Activated T-cell treated with anti-CD3 and anti-CD28 coated beads for 4 hours (primary cell): ENCODE results near the gene ARRB1.
"Not testable (repeated sequence)": the region's sequence is repeated elsewhere in the genome, so short reads cannot be mapped to it uniquely, and the experiment has no call there.

Source experiments
- DNase-seq: peaks from one replicate; pipeline ENCODE4 v3.0.0-alpha.2; 2020

The ARRB1 gene

DNA sequence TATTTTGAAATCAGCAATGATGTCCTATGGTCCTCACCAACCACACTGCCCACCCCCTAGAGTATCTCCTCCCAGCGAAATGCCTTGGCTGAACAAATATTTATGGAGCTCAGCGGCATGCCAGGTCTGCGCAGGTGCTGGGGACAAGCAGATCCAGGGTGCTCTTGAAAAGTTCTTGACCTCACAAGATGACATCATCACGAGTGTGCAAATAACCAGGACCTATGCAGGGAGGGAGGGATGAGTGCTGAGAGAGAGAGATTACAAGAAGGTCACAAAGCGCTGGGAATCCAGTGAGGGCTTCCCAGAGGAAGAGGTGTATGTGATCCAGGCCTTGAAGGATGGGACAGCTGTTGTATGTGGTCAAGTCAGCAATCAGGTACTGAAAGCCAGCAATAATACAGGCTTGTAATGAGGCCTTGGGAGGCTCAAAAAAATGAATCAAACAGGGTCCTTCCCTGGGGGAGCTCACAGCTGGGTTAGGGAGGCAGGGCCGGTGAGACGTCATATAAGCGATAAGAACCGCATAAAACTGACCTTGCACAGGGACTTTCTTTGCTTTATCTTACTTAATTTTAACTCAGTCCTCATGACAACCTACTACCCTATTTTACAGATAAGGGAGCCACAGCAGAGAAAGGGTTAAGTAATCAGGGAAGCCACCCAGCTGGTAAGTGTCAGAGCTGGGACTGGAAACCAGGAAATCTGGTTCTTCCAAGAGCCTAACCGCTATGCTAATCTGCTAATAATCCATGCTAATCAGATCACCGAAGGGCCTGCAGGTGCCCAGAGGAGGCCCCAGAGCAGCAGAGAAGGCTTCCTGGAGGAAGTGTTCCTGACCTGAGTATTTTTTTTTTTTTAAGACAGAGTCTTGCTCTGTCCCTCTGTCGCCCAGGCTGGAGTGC lies 8.2 kb downstream of the ARRB1 start:
- DNase-seq: no peak

DNA sequence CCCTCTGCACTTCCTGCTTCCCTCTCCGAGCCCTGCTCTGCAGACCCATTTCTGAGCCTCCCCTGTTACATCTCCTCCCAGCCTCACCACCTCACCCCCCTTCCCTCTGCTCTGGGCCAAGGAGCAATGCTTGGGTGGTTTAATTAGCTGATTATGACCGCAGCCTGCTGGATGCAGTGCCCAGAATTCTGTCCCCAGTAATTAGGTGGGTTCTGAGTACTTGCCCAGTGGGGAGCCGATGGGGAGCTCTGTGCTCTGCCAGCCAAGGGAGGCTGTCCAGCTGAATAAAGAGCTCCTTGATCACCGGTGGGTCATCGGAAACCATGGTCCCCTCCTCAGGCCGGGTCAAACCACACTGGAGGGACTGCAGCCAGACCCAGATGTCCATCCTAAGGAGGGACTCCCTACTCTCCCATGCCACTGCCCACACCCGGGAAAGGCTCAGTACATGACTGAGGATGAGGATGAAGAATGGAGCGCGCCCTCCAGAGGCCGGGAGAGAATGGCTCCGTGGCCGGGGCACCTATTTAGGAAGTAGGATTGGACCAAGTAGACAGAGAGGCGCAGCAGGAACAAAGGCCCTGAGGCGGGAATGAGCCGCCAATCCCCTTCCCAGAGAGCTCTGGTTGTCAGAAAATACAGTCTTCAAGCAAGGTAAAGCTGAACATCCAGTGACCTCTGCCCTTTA lies 9.1 kb downstream of the ARRB1 start:
- DNase-seq: no peak

DNA sequence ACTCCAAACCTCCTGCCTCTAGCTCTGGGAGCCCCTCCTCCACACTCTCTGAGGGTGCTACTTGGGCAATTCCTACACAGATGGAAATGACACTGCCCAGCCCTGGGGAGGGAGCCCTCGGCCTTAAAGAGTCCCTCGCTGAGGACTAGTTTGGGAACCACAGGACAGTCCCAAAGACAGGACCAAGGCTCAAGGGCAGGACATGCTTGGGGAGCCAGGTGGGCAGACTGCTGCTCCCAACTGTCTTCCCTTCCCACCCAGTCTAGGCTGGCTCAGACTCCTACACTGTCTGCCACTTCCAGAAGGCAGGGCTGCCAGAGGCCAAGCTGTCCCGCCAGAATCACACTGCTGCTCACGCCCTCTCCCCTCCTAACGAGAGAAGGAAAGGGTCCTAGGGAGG lies 9.8 kb downstream of the ARRB1 start:
- no peak for DNase-seq

DNA sequence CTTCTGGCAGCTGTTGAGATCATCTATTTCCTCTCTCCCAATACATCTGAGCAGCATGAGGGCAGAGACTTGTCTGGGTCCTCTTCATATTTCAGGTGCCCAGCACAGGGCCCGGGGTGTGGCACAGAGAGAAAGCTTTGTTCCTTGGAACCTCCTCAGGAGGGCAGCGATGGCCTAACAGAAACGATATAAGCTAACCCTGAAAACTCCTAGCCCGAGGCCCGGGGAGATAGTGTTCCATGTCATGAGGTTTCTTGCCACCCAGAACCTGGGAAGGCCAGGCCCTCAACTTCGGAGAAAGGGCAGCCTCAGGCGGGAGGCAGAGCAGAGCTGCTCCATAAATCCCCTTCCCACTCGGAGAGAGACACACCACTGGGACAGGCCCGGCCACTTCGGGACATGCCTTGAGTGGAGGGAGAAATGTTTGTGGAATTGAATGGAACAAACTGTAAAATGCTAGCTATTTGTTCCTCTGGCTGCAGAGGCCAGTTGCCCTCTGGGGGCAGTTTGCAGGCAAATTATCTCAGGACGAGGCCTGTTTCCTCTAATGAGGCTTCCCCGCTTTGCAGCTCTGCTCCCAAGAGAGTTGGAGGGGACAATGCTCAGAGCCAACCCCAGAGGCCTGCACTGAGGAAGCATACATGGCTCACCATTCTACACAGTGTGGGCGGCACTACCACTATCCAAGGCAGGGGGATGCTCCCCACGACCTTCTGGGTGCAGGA lies 11.6 kb downstream of the ARRB1 start:
- no peak for DNase-seq

DNA sequence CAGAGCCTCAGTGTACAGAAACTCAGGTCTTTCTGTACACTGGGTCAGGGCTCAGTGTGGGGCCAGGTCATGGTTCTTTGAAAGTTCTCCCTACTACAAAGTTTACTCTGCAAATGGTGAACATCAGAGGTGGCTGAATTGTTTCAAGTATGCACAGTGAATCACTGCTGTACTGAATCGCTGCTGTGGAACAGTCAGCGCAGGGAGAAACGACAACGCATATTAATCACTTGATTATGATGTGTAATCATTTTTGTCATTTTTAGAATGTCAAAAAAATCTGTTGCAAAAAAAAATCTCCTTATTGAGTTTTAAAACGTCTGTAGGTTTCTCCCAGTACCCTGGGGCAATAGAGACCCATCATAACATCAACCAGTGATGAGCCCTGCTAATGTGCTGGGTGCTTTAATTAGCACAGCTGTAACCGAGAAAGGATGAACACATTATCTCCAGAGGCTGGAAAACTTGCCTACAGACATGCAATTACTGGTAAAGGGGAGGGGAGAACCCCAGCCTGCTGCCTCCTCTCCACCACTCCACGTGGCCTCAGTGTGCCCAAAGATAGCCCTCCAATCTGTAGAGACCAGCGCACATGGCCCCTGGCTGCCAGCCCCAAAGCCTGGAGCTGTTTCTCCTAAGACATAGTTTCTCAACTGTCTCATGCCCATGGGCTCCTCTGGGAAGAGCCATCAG lies 12.8 kb downstream of the ARRB1 start:
- DNase-seq: no peak

DNA sequence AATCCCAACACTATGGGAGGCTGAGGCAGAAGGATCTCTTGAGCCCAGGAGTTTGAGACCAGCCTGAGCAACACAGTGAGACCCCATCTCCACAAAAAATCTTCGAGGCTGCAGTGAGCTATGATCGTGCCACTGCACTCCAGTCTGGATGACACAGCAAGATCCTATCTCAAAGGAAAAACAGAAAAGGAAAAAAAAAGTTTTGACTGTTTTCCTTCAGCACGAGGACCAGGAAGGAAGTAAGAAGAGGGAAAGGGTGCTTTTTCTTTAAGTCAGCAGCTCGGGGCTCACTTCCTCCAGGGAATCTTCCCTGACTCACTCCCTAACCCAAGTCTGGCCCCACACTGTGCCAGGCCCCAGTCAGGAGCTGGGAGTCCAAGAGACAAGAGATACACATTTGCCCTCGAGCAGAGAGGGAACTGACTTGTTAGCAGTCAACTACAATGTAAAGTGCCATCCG lies 14.2 kb downstream of the ARRB1 start:
- DNase-seq: no peak

DNA sequence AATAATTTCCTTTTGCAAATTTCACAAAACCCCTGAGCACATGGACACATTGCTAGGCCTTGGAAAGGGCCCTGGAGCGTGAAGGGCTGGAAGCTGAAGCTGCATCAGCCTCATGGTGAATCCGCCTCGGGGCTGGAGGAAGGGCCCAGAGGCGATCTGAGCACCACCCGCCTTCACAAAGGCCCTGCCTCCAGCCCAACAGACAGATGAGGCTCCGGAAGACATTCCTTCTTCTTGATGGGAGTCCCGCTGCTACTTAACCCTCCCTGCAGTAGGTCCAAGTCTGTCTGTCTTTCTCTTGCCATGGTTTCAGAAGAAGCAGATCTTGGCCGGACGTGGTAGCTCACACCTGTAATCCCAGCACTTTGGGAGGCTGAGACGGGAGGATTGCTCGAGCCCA lies 16.5 kb downstream of the ARRB1 start:
- no peak for DNase-seq

DNA sequence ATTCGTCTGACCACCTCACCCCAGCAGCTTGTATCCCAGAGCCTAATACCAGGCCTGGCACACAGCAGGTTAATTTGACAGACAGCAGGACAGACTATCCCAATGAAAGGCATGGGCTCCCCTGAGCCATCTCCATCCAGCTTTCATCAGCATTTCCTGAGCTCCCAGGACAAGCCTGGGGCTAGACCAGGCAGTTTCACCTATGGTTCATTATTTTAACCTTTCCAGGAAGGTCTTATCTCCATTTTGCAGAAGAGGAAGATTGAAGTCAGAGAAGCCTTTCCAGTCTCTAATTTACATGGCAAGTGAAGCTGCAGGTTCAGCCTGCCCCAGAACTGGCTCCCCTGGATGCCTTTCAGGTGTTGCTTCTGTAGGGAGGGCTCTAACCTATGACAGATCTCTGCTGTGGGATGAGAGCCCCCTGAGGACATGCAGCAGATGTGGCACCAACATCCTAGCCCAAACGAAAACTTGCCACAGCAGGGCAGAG lies 17.0 kb downstream of the ARRB1 start:
- no peak for DNase-seq

DNA sequence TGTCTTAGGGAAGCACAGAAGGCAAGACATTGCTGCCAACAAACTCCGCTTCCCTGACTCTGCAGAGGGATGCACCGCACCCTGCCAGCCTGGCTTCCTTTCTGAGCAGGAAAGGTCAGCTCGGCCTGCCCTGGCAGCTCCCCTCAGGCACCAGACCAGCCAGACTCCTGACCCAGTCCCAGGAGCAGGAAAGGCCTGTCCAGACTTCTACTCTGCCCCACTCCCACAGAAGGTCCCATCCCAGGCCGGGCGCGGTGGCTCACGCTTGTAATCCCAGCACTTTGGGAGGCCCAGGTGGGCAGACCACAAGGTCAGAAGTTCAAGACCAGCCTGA lies 17.7 kb downstream of the ARRB1 start:
- no peak for DNase-seq

DNA sequence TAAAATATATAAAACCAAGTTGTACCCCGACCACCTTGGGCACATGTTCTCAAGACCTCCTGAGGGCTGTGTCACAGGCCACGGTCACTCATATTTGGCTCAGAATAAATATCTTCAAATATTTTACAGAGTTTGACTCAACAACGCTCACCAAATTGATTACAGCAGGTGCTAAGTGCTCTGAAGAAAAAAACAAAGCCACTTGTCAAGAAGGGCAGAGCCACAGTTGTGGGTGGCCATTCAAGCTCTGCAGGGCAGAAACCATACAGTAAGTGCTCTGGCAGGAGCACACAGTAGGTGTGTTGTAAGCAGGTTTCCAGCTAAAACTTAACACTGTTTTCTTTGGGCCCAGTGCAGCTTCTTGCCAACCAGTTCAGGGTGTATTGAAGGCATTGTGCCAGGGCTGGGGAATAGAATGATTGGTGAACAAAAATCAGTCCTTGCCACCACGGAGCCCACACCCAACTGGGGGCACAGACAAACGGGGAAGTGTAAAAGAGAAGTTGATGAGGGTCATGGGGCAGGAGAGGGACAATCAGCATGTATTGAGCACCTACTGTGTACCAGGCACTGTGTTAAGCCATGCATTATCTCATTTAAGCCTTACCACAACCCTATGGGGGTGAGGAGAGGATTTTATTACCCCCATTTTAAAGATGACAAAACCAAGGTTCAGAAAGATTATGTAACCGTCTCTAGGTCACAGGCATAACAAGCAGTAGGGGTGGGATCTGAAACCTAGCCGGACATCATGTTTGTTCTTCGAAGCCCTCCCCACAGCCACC lies 18.2 kb downstream of the ARRB1 start:
- DNase-seq: no peak

DNA sequence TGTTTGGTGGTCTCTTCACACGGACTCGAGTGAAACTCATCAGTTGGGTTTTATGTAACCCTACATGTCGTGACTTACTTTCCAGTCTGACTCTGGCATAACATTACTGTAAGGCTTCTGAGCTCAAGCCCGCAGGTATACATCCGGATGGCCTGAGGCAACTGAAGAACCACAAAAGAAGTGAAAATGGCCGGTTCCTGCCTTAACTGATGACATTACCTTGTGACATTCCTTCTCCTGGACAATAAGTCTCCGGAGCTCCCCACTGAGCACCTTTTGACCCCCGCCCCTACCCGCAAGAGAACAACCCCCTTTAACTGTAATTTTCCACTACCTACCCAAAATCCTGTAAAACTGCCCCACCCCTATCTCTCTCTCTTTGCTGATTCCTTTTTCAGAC lies 19.7 kb downstream of the ARRB1 start:
- DNase-seq: not testable (repeated sequence)

DNA sequence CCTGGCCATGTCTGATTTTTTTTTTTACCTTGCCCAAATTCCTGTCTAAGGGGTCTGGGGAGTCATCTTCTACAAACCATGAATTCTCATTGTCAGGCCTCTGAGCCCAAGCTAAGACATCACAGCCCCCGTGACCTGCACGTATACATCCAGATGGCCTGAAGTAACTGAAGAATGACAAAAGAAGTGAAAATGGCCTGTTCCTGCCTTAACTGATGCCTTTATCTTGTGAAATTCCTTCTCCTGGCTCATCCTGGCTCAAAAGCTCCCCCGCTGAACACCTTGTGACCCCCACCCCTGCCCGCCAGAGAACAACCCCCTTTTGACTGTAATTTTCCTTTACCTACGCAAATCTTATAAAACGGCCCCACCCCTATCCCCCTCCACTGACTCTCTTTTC lies 20.2 kb downstream of the ARRB1 start:
- DNase-seq: not testable (repeated sequence)

DNA sequence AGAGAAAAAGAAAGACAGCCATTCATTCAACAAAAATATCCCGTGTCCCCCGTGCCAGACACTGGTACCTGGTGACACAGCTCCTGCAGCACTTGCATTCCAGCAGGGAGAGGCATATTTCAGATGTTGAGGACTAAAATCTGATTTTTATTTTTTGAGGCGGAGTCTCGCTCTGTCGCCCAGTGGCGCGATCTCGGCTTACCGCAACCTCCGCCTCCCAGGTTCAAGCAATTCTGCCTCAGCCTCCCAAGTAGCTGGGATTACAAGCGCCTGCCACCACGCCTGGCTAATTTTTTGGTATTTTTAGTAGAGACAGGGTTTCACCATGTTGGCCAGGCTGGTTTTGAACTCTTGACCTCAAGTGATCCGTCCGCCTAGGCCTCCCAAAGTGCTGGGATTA lies 20.6 kb downstream of the ARRB1 start:
- DNase-seq: not testable (repeated sequence)

DNA sequence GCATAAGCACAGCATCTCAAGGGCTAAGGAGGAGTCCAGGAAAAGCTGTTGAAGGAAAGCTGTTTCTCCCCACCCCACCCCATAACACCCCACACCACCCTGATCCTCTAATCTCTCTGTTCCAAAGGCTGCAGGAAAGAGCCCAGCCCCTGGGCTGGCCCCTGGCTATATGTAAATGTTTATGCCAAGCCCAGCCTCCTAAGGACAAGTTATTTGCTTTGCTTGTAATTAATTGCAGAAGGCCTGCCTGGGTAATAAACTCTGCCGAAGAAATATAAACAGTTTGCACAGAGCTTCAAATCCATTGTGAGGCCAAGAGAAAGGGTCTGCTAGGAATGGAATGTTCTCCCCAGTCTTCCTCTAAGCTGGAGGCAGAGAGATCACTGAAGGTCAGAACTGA lies 21.2 kb downstream of the ARRB1 start:
- no peak for DNase-seq

DNA sequence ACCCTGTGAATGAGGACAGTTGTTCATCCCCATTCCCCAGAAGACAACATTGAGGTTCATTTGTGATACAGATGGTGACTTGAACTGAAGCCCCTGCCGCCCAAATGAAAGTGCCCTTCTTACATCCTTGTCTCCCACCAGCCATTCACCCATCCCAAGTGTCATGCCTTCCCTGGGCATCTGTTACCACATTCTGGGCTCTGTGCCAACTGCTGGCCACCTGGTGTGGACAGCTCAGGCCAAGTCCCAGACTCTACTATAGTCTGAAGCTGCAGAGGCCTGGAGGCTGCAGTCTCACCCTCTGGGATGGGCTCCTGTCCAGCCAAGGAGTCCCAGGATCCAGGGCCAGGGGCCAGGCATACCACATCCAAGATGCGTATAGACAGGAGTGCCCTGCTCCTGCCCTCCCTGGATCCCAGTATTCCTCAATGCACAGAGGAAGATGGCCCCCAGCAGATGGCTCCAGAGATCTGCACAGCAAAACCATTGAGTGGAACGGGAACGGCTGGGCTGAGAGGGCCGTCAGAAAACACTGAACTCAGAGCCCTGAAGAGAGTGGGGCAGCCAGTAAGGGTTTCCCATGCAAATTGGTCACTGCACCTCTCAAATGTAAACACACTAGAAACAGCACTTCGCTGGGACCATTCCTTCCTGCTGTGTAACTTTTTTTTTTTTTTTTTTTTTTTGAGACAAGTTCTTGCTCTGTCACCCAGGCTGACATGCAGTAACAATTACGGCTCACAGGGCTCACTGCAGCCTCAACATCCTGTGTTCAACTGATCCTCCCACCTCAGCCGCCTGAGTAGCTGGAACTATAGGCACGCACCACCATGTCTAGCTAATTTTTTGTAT lies 22.8 kb downstream of the ARRB1 start:
- peak; percentile 30 for DNase-seq

DNA sequence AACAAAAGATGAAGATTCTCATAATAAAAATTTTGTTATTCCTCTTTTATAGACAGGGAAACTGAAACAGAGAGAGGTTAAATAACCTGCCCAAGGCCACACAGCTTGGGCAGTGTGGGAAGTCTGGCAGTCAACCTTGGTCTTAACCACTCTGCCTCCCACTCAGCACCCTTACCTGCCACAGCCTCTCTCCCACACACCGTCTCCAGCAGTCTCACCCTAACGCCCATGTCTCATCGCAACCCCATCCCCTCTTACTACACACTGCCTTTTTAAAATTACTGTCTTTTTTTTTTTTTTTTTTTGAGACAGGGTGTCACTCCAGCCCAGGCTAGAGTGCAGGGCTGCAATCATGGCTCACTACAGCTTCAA lies 25.0 kb downstream of the ARRB1 start:
- DNase-seq: no peak

DNA sequence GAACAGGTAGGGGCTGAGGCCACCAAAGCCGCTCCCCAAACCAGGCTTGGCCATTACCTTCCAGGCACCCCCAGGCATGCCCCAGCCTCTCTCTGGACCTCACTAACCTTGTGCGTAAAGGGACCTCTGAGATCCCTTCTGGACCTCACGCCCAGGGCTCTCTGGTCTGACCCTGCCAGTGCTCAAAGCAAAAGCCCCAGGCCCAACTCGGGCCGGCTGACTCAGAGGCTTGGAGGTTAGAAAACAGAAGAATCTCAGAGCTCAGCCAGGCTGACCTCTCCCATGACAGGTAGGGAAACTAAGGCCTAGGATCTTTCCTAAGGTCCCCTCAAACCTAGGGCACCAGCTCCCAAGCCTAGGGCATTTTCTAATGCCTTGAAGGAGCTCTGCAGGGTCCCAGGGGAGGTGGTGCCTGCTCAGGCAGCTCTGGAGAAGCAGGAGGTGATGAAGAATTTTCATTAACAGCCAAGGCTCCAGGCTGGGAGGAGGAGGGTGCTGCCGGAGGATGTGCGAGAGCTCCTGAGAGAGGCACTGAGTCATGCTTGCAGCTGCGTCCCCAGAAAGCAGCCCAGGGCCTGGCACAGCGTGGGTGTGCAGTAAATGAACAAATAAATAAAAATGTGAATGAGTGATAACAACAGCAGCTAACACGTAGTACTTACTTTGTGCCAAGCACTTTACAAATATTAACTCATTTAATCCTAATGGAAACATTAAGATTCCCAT lies 25.6 kb downstream of the ARRB1 start:
- peak; percentile 40 for DNase-seq

DNA sequence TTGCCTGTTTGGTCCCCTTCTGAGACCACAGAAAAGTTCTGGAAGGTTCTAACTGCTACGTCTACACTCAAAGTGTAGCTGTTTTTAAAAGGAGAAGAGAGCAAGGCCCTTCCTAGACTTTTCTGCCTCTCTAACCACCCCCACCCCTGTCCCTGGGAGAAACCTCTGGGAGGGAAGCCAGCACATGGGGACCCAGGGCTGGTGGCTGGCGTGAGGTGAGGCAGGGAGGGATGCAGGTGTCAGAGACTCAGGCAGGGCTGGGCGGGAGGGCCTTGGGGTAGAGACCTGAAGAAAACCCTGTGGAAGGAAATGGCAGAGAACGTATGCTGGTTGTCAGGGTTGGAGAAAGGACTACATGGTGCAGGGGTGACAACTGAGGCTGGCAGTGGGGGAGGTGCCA lies 26.7 kb downstream of the ARRB1 start:
- DNase-seq: no peak

DNA sequence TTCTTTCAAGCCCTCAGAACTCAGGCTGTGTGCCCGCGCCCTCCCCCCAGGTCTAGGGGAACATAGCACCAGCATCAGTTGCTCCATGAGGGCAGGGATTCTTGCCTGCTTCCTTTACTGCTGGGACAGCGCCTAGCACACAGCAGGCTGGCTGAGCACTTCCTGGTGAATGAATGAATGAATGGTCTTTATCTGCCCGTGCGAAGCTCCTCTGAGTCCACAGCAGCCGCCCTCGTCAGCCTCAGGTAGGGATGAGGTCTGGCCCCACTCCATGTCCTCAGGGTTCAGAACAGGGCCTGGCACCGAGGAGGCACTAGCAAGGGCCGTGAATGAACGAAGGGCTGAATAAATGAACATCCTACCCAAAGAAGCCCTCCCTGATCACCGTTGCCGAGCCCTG lies 27.3 kb downstream of the ARRB1 start:
- no peak for DNase-seq

DNA sequence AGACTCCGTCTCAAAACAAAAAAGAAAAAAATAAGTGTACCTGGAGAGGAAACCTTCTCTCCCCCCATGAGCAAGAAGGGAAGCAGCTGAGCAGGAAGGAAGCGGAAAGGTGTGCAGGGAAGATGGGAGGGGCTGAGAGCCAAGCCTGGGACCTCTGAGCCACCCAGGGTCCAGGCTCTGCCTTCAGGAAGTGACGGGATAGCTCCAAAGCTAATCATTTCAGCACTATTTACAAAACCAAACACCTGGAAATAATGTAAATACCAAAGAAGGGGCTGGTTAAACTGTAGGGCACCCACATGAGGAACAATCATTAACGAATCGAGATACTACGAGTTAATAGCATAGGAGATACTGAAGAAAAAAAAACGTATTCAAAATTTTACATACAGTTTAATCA lies 27.9 kb downstream of the ARRB1 start:
- no peak for DNase-seq

DNA sequence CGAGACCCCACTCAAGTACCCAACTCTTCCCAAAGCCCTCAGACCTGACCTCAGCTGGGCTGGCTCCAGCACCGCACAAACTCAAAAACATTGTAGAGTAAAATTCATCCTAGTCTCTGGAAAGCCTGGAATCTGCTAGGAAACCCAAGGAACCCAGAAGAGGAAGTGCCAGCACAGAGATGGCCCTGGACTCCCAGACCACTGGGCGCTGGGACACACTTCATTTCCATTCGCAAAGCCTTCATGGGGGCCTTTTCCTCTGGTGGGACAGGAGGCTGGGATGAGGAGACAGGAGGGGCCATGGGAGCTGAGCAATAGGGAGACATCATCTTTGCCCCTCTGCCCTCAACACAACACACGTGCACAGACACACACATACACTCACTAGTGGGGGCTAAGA lies 30.8 kb downstream of the ARRB1 start:
- no peak for DNase-seq
